GM12892 (cell line): ENCODE measurements around the gene IGF1R.

Experiments used
- POLR2A ChIP-seq: IDR thresholded peaks from 2 replicates; pipeline ENCODE4 v1.6.1; 2011; ENCODE audit warnings: low read depth, low read length, control low read depth
- POLR2AphosphoS5 ChIP-seq: IDR thresholded peaks from 2 replicates; pipeline ENCODE4 v1.6.1; 2011; ENCODE audit warnings: low read depth, low read length, control low read depth
- TAF1 ChIP-seq: IDR thresholded peaks from 2 replicates; pipeline ENCODE4 v1.6.1; 2011; ENCODE audit warnings: low read depth, mild to moderate bottlenecking, control low read depth, low read length, borderline replicate concordance

DNA sequence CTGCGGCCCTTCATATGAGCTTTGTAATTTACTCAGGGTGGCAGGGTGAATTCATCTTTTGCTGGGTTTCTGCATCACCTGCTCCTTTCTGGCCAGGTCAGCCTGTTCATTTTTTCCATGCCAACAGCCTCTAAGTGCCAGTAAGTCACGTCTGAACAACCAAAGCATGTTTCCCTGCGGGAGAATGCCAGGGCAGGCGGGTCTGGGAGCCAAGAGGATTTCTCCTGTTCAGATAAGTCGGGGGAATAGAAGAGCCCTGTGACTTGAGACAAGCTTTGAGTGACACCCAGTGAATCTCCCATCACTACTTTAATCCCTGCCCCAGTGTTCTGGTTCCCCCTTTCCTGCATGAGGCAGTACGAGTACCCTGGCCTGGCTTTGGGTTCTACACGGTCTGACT, 206.2 kb downstream of the IGF1R start:
- no peak for TF ChIP-seq POLR2AphosphoS5
- no peak for TF ChIP-seq POLR2A
- no peak for TF ChIP-seq TAF1
